K562 (cell line): ENCODE measurements around the gene PSMB10. TPM values are rescaled to one million over a fixed set of nuclear protein-coding genes. Genes with fewer than 3 reads are reported as not detected.

Experiments used
- C11orf30 ChIP-seq: fragments of 450-650 bp; IDR thresholded peaks from 2 replicates; pipeline ENCODE4 v1.6.1; 2016; ENCODE audit warnings: low read depth, mild to moderate bottlenecking
- ELF2 ChIP-seq: fragments of 250-450 bp; sonication (Bioruptor Pico); IDR thresholded peaks from 2 replicates; pipeline ENCODE4 v1.5.0; 2021; ENCODE audit warnings: mild to moderate bottlenecking
- MYNN ChIP-seq, 2 experiments: sonication (generic); formaldehyde crosslinking in 1 of 2; IDR thresholded peaks; 2 replicates each; pipeline versions ENCODE4 v1.5.0 to v1.6.1; 2016 to 2020; ENCODE audit warnings: antibody characterized with exemption in 1 of 2, missing genetic modification reagents in 1 of 2
- NCOR1 ChIP-seq: fragments of 450-650 bp; IDR thresholded peaks from 2 replicates; pipeline ENCODE4 v1.6.1; 2016; ENCODE audit warnings: mild to moderate bottlenecking, moderate library complexity
- PCBP1 ChIP-seq: fragments of 200-400 bp; formaldehyde crosslinking; IDR thresholded peaks from 2 replicates; pipeline ENCODE4 v1.6.1; 2018; ENCODE audit warnings: mild to moderate bottlenecking, low read depth, low read length; ENCODE audit not compliant: poor library complexity, severe bottlenecking
- RBM39 ChIP-seq: fragments of 200-400 bp; formaldehyde crosslinking; optimal IDR thresholded peaks from 2 replicates; pipeline ENCODE3; 2018; ENCODE audit warnings: low read depth, low read length
- SIN3A ChIP-seq, 2 experiments: fragments of 150-350 bp in 1 of 2; IDR thresholded peaks; 2 replicates each; pipeline ENCODE4 v1.6.1; 2011 to 2016; ENCODE audit warnings: borderline replicate concordance in 2 of 2, low read depth in 2 of 2, low read length in 2 of 2, mild to moderate bottlenecking in 2 of 2, moderate library complexity in 2 of 2; ENCODE audit not compliant: control insufficient read depth in 1 of 2
- STAT5A ChIP-seq: IDR thresholded peaks from 2 replicates; pipeline ENCODE4 v1.6.1; 2012; ENCODE audit warnings: low read length, inconsistent platforms, borderline replicate concordance
- ZBTB8A ChIP-seq: fragments of 450-650 bp; IDR thresholded peaks from 2 replicates; pipeline ENCODE4 v1.6.1; 2018; ENCODE audit warnings: mild to moderate bottlenecking, moderate library complexity; ENCODE audit not compliant: partially characterized antibody
- ZFX ChIP-seq: sonication (generic); formaldehyde crosslinking; IDR thresholded peaks from 2 replicates; pipeline ENCODE4 v1.8.0; 2022; ENCODE audit warnings: mild to moderate bottlenecking, missing genetic modification reagents, moderate library complexity
- ZNF146 ChIP-seq: IDR thresholded peaks from one replicate; pipeline ENCODE4 v1.6.1; 2018; ENCODE audit warnings: missing compliant biosample characterization; ENCODE audit not compliant: unreplicated experiment
- ZNF347 ChIP-seq: fragments of 450-650 bp; formaldehyde crosslinking; IDR thresholded peaks from 2 replicates; pipeline ENCODE4 v1.4.0; 2020; ENCODE audit warnings: low read depth, mild to moderate bottlenecking, moderate library complexity
- polyA plus RNA-seq, 8 experiments: library from polyadenylated mRNA; depleted of rRNA in 4 of 8; stranded (reverse) in 5 of 8; unstranded in 3 of 8; fragments of >200 nt; fragmentation: Nextera tagmentation in 2 of 8; fragmentation: Illumina TruSeq in 1 of 8; extraction: Ambion mirVana in 2 of 8; extraction: Trizol in 1 of 8; gene quantifications; 2 replicates each; pipeline versions ENCODE4 v1.2.1 to v1.2.3, GENCODE V29; 2011 to 2014; ENCODE audit warnings: inconsistent platforms in 1 of 8, missing spikeins in 1 of 8
- total RNA-seq, 7 experiments: library from RNA; depleted of rRNA in 6 of 7; stranded (reverse); fragments of >200 nt in 6 of 7; fragmentation: Illumina TruSeq in 2 of 7; extraction: Trizol in 2 of 7; gene quantifications; 2 replicates each; pipeline versions ENCODE4 v1.2.1 to v1.2.3, GENCODE V29; 2011 to 2021; ENCODE audit warnings: low replicate concordance in 1 of 7
- TF ChIP-seq, protein P1 (sequence below): fragments of 200-800 bp; sonication (Bioruptor generic); IDR thresholded peaks from 2 replicates; pipeline ENCODE4 v1.6.1; 2017; ENCODE audit warnings: missing genetic modification characterization, missing compliant biosample characterization
- TF ChIP-seq, protein P2 (sequence below): fragments of 250-450 bp; sonication (Bioruptor Pico); IDR thresholded peaks from 2 replicates; pipeline ENCODE4 v1.5.1; 2021; ENCODE audit warnings: mild to moderate bottlenecking
- TF ChIP-seq, protein P3 (sequence below): sonication (generic); formaldehyde crosslinking; IDR thresholded peaks from 2 replicates; pipeline ENCODE4 v1.8.1; 2023; ENCODE audit warnings: mild to moderate bottlenecking, missing genetic modification reagents
- TF ChIP-seq, protein P4 (sequence below): fragments of 450-650 bp; formaldehyde crosslinking; IDR thresholded peaks from 2 replicates; pipeline ENCODE4 v1.4.0; 2022; ENCODE audit warnings: missing genetic modification characterization

The PSMB10 gene
- total and polyA plus RNA-seq, 9 of the 15 experiments (the other 6 are each of a cell fraction or from before 2014, with no cell fraction given), result 11.7 to 105 (median 51.0) TPM

DNA sequence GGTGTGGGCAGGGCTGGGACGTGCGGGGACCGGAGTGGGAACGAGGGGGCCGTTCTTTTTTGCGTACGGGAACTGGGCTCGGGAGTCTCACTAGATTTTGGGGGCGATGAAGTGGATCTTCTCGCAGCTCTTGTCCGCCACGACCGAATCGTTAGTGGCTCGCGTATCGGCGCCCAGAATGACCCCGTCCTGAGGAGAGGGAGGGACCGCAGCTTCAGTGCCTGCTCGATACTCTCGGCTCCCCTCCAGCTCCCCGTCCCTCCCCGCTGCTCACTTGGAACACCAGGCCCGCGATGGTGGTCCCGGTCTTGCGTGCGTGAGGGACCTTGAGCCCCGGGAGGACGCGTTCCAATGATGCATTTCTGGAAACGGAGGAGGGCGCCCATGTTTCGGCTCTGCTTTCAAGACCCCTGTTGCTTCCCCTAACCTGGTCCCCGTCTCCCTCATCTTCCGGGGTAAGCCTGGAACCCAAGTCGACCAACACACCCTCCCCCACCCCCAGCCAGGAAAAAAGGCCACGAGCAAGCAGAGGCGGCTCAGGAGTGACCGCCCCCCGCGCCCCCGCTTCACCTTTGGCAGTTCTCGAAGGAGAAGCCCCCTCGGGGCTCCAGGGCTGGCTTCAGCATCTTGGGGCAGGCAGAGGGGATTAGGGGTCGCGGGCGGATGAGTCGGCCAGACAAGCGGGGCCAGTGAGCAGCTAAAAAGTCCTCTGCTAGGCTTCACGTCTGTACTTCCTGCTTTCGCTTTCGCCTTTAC is at the start of gene PSMB10 (continued):
- TF ChIP-seq, protein P1, sequence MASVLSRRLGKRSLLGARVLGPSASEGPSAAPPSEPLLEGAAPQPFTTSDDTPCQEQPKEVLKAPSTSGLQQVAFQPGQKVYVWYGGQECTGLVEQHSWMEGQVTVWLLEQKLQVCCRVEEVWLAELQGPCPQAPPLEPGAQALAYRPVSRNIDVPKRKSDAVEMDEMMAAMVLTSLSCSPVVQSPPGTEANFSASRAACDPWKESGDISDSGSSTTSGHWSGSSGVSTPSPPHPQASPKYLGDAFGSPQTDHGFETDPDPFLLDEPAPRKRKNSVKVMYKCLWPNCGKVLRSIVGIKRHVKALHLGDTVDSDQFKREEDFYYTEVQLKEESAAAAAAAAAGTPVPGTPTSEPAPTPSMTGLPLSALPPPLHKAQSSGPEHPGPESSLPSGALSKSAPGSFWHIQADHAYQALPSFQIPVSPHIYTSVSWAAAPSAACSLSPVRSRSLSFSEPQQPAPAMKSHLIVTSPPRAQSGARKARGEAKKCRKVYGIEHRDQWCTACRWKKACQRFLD, result no peak
- TF ChIP-seq, protein P2, sequence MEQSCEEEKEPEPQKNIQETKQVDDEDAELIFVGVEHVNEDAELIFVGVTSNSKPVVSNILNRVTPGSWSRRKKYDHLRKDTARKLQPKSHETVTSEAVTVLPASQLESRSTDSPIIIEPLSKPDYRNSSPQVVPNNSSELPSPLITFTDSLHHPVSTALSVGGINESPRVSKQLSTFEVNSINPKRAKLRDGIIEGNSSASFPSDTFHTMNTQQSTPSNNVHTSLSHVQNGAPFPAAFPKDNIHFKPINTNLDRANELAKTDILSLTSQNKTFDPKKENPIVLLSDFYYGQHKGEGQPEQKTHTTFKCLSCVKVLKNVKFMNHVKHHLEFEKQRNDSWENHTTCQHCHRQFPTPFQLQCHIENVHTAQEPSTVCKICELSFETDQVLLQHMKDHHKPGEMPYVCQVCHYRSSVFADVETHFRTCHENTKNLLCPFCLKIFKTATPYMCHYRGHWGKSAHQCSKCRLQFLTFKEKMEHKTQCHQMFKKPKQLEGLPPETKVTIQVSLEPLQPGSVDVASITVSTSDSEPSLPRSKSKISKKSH (CRISPR knock-in tag), result no peak
- peak; percentile 26; the same call in 1 of the 2 replicates for TF ChIP-seq ELF2 (CRISPR knock-in tag)
- TF ChIP-seq C11orf30, result no peak
- TF ChIP-seq ZNF146 (CRISPR knock-in tag), result no peak
- no peak for TF ChIP-seq MYNN (IDR thresholded peaks at IDR 0.05)
- no peak for TF ChIP-seq MYNN (CRISPR knock-in tag; IDR thresholded peaks at IDR 0.05)
- no peak for TF ChIP-seq RBM39
- TF ChIP-seq STAT5A, result no peak
- TF ChIP-seq ZBTB8A, result no peak
- TF ChIP-seq PCBP1, result no peak
- TF ChIP-seq SIN3A (IDR thresholded peaks at IDR 0.05; ENCODE audit: borderline replicate concordance in 2 of 2, control insufficient read depth in 1 of 2, low read depth in 2 of 2, low read length in 2 of 2), result 0 out of 4 replicates have a peak, but pooled peaks have one; percentile 10 to 54
- TF ChIP-seq, protein P3, sequence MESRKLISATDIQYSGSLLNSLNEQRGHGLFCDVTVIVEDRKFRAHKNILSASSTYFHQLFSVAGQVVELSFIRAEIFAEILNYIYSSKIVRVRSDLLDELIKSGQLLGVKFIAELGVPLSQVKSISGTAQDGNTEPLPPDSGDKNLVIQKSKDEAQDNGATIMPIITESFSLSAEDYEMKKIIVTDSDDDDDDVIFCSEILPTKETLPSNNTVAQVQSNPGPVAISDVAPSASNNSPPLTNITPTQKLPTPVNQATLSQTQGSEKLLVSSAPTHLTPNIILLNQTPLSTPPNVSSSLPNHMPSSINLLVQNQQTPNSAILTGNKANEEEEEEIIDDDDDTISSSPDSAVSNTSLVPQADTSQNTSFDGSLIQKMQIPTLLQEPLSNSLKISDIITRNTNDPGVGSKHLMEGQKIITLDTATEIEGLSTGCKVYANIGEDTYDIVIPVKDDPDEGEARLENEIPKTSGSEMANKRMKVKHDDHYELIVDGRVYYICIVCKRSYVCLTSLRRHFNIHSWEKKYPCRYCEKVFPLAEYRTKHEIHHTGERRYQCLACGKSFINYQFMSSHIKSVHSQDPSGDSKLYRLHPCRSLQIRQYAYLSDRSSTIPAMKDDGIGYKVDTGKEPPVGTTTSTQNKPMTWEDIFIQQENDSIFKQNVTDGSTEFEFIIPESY (CRISPR knock-in tag), result 0 out of 2 replicates have a peak, but pooled peaks have one; percentile 11
- TF ChIP-seq NCOR1, result no peak
- no peak for TF ChIP-seq ZNF347 (CRISPR knock-in tag)
- TF ChIP-seq ZFX (CRISPR knock-in tag), result peak; percentile 18; the same call in 1 of the 2 replicates
- TF ChIP-seq, protein P4, sequence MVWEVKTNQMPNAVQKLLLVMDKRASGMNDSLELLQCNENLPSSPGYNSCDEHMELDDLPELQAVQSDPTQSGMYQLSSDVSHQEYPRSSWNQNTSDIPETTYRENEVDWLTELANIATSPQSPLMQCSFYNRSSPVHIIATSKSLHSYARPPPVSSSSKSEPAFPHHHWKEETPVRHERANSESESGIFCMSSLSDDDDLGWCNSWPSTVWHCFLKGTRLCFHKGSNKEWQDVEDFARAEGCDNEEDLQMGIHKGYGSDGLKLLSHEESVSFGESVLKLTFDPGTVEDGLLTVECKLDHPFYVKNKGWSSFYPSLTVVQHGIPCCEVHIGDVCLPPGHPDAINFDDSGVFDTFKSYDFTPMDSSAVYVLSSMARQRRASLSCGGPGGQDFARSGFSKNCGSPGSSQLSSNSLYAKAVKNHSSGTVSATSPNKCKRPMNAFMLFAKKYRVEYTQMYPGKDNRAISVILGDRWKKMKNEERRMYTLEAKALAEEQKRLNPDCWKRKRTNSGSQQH (CRISPR knock-in tag), result no peak
